Cerebellar cortex (tissue), 1 donor: ENCODE data around the gene MAP2K2.
"Not testable (repeated sequence)": the region's sequence is repeated elsewhere in the genome, so short reads cannot be mapped to it uniquely, and the experiment has no call there.

Experiments
- DNase-seq: peaks from one replicate; pipeline ENCODE4 v3.0.0-alpha.2; 2015; ENCODE audit warnings: low spot score

MAP2K2 gene

DNA sequence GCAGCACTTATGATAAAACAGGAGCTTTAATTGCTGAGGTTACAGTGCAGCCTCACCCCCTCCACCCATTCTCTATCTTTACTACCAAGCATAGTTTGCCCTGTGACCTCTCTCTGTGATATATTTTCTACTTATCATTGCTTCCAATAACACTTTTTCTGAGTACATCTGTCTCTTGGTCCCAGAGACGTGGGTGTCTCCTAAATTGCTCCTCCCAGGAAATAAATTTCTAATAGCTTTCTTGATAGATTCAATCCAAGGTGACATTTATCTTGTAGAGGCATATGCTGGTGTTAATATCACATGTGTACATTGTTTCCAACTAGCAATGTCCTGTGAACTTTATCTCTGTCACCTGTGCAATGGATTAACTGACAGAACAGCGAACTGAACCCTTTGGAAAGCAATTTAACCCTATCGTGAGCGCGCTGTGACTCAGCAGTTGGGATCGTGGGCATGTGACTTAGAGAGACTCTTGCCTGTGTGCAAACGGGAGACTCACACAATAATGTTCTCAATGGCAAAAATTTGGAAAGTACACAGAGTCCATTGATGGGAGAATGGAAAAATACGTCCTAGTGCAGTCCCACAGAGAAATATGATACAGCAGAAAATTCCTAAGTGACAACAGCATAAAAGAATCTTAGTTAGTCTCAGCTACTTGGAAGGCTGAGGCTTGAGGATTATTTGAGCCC lies 7.0 kb upstream of the MAP2K2 start:
- no peak for DNase-seq

- DNase-seq: not testable (repeated sequence)
Measured at GRCh38 chr19:4129050-4129449, 5.1 kb upstream of the MAP2K2 start.

DNA sequence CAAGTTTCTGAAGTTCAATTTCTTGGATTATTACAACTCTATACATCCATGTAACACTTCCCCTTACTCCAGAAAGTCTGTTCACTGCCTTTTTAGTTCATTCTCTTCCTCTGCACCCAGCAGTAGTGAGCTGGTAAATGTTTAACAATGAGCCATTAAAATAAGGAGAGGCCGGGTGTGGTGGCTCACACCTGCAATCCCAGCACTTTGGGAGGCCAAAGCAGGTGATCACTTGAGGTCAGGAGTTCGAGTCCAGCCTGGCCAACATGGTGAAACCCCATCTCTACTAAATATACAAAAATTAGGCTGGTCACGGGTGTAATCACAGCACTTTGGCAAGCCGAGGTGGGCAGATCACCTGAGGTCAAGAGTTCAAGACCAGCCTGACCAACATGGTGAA lies 3.4 kb upstream of the MAP2K2 start:
- DNase-seq: not testable (repeated sequence)

DNA sequence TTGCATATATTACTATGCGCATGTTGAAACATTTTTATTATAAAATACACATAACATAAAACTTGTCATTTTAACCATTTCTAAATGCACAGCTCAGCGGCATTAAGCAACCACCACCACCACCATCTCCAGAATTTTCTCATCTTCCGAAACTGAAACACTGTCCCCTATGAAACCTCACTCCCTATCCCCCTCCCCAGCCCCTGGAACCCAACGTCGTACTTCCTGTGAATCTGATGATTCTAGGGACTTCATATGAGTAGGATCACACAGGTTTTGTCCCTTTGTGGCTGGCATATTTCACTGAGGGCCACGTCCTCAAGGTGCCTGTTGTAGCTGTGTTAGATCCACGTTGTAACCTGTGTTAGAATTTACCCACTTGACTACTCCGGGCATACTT lies 716 bp upstream of the MAP2K2 start:
- DNase-seq: peak; percentile 23

DNA sequence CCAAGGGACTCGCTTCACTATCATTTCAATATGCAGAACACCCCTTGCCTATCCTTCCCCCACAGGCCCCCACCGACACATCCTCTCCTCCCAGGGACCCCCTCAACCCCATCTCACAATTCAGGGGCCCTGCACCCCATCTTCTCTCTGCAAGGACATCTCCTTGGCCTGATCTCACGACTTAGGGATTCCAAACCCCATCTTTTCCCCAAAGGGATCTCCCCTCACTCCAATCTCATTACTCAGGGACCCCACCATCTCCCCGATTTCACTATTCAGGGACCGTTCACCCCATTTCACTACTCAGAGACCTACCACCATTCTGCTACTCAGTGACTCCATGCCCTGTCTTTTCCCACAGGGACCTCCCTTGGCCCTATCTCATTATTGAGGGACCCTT lies 1.4 kb downstream of the MAP2K2 start:
- DNase-seq: no peak

- DNase-seq: no peak
Measured at GRCh38 chr19:4121815-4122214, 2.1 kb downstream of the MAP2K2 start.

DNA sequence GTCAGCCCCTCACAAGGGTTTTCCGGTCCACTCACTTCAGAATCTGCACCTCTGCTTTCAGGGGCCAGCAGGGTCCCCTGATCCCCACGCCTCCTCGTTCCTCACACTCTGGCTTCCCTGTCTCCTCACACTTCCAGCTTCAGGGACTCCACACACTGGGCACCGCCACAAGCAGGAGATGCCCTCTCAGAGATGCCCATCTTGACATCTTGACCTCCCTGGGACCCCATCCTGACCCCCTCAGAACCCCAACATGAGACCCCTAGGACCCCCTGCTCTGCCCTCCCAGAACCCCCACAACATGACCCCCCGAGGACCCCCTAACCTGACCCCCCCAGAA lies 2.7 kb downstream of the MAP2K2 start:
- DNase-seq: no peak

- no peak for DNase-seq
Measured at GRCh38 chr19:4120559-4121272, 3.2 kb downstream of the MAP2K2 start.

- DNase-seq: no peak
Measured at GRCh38 chr19:4119763-4120162, 4.2 kb downstream of the MAP2K2 start.

- no peak for DNase-seq
Measured at GRCh38 chr19:4115818-4116385, 8.0 kb downstream of the MAP2K2 start.

DNA sequence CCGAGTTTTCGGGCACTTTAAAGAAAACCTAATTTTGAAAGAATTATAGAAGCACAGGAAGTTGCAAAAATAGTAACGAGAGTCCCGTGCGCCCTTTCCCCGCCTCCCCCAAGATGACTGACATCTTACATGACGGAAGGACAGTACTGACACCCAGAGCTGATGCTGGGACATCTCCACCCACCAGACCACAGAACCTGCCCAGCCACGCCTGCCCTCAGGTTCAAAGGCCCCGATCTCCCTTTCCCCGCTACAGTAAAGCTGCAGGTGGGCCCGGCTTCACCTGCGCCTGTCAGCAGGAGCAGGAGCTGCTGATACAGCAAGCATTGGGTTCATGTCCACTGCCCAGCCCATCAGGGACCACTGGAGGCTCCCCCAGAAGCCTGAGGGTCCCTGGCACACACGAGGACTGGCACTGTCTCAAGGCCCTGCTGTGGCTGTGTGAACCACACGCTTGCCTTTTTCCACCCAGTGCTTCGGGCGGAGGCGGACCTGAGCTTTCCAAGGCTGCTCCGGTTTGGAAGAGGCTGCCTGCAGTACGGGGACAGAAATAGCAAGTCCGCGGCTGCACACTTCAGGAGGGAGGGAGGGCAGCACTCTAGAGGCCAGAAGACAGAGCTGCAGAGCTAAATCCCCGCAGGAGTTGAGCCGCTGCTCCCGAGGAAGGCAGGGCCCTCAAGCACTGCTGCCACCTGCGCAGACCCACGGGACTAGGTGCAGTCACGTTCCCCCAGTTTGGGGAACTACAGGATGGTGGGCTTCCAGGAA lies 8.7 kb downstream of the MAP2K2 start:
- DNase-seq: peak; percentile 91

DNA sequence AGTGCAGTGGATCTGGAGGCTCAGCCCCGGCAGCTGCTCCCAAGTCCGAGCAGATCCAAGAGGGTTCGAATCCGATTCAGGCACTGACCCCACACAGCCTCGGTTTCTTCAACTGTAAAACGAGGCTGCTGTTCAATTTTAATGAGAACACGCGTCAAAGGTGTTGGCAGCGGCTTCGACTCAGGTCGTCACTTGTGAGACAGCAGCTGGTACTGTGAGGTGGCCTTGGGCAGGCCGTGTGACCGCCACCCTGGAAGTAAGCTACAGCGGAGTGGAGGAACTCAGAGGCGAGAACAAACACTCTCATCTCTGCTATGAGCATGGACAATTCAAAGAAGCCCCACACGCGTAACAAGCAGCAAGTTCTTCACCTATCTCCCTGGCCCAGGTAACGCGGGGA lies 9.7 kb downstream of the MAP2K2 start:
- DNase-seq: no peak

- no peak for DNase-seq
Measured at GRCh38 chr19:4113398-4114088, 10.4 kb downstream of the MAP2K2 start.

- no peak for DNase-seq
Measured at GRCh38 chr19:4112367-4112766, 11.6 kb downstream of the MAP2K2 start.

GRCh38 chr19:4109626-4109945 lies 14.3 kb downstream of the MAP2K2 start:
- DNase-seq: no peak

DNA sequence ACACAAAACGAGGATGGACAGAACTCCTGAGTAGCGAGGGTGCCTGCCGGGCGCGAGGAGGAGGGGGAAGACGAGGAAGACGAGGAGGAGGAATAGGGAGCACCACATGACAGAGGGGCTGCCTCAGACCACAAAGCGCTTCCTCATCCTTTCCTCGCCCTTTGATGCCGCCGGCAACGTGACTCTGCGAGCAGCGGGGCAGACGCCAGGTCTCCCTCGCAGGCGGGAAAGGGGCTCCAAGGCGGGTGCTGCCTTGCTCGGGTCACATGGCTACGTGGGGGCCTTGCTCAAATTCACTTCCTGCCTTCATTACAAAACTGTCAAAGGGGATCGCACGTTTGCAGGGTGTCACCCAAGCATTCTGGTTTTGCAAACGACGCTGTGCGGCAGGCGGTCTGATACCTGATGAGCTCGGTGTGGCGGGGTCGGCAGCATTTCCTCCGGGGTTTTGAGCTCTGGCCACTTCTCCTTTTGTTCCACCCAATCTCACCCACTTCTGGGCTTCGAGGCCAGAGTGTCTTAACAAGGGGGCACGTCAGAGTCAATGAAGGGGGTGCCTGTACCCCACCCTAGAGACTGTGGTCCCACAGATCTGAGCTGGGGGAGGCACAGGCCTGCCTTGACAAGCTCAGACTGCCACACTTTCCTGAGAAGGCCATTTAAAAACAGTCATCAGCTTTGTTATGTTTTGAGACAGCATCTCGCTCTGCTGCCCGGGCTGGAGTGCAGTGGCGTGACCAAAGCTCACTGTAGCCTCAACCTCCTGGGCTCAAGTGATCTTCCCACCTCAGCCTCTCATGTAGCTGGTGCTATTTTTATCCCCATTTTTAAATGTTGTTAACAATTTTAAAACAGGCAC lies 14.9 kb downstream of the MAP2K2 start:
- DNase-seq: no peak

- no peak for DNase-seq
Measured at GRCh38 chr19:4103080-4103433, 20.9 kb downstream of the MAP2K2 start.

DNA sequence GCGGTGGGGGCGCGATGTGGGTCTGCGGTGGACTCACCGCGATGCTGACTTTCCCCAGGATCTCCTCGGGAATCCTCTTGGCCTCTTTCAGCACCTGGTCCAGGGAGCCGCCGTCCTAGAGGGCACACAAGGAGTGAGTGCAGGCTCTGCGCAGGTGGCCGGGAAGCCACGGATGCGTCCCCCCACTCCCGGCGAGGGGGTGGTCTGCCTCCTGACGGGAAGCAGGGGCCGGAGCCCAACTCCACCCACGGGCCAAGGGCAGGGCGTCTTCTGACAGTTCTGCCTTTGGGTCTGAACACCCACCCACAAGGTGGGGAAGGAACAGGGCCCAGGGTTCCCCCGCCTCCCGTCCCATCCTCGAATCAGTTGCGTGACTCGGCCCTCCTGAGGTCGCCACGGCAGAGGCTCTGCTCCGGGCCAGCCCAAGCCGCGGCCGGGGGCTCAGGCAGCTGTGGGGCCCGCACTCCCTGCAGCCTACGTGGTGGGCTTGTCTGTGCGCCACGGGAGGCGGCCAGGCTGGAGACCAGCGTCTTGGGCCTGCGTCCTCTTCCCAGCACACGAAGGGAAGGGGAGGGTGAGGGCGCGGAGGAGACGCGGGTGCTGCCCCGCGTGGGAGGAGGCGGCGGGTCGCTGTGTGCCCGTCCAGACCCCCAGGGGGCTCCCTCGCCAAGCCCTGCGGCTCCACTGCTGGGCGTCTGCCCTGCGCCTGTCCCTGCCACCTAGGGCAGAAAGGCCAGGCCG lies 21.4 kb downstream of the MAP2K2 start:
- no peak for DNase-seq

DNA sequence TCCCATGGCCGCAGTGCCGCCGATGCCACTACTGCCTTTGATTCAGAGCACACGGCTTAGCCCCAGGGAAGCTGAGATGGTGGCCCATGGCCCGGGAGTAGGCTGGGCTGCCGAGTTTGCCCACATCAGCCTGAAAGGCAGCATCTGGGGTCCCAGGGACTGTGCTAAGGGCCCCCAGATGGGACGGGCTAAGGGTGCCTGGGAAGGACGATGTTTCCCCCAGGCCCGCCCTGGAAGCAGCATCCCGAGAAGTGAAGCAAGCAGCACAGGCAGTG lies 22.5 kb downstream of the MAP2K2 start:
- DNase-seq: no peak

DNA sequence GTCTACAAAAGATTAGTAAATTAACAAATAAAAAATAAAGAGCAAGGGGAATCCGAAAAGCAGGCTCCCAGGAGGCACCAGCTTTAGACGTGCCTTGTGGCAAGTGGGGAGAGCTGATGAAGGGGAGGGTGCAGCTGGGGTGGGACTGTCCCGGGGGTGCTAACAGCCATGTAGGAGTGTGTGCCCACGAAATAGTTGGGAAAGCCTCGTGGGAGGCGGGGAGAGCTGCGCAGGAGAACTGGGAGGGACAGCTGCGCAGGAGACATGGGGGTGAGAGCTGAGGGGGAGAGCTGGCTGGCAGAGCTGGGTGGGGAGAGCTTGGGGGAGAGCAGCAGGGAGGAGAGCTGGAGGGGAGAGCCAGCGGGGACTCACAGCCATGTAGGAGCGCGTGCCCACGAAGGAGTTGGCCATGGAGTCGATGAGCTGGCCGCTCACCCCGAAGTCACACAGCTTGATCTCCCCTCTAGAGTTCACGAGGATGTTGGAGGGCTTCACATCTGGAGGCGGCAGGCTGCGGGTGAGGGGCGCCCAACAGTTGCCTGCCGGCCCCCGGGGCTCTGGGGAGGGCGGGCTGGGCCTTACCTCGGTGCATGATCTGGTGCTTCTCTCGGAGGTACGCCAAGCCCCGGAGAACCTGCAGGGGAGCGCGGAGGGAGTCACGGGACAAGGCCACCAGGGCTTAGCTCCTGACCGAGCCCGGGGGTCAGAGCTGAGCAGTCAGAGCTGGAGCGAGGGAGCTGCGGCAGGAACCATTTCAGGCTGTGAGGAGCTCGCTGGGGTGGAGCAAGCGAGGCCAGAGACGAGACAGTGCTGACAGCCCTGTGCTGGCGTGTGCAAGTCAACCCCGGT lies 23.1 kb downstream of the MAP2K2 start:
- DNase-seq: no peak
